ENCODE data around the gene TMEM161A. TPM values are rescaled to one million over a fixed set of nuclear protein-coding genes. Genes with fewer than 3 reads are reported as not detected.

TMEM161A gene
- total RNA-seq, 1 experiment from 2014 or later, result 76.0 TPM

DNA sequence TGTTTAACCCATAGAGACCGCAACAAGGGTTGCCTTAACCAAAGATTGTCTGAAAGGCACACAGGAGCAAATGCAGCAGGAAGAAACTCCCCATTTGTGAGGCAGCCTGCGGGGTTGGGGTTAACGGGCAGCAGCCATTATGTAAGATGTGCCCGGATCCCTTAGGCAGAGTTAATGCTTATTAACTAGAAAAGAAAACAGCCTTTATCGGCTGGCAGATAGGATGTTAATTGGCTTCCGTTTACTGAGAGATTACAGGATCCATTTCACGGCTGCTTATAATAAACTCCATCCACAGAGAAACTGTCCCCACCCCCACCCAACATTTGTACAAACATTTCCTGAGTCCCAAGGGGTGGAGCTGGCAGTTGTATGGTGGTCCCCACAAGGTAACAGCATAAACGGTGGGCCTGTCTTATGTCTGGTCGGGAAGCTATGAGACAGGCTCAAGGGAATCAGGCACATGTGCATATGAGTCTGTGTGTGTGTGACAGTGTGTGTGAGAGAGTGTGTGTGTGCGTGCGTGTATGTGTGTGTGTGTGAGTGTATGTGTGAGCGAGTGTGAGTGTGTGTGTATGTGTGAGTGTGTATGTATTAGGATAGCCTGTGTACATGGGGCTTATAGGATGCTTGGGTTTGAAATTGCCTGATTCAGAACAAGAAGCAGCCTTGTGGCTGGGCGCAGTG is 63.9 kb downstream of the TMEM161A start:
- Histone ChIP-seq H3K9ac (ENCODE audit: low read length) (no peak overlapping the region), H3K79me2 (ENCODE audit: insufficient read depth, low read length) (no peaks in the 10 kb centered on the region), H3K4me1 (ENCODE audit: control insufficient read depth in 1 of 2, insufficient read depth in 2 of 2, low read length in 2 of 2) (no peaks in the 10 kb centered on the region), H4K20me1 (ENCODE audit: insufficient read depth) (no peaks in the 10 kb centered on the region), H2AFZ (ENCODE audit: low read depth, low read length, poor library complexity, severe bottlenecking) (no peak overlapping the region), H3K4me2 (ENCODE audit: low read length) (no peak overlapping the region), H3K27me3 (ENCODE audit: insufficient read depth, low read length) (no peaks in the 10 kb centered on the region), H3K27ac (ENCODE audit: low read depth, low read length) (no peak overlapping the region), H3K9me2 (ENCODE audit: insufficient read depth) (no peaks in the 10 kb centered on the region), H3K36me3 (ENCODE audit: control insufficient read depth in 1 of 2, insufficient read depth in 2 of 2, low read length in 2 of 2) (no peaks in the 10 kb centered on the region), H3K4me3 (replicated peaks in 1 of 2; ENCODE audit: low read depth in 1 of 2, low read length in 2 of 2) (no peak overlapping the region), H3K9me3 (ENCODE audit: control insufficient read depth in 1 of 2, insufficient read depth in 1 of 2, low read depth in 1 of 2, low read length in 2 of 2) (no peaks in the 10 kb centered on the region)
- no peak for DNase-seq (ENCODE audit: low read depth, low spot score)
- ChIA-PET POLR2A (no interaction called here), RAD21 (ENCODE audit: low non-redundant PET in 1 of 2, low total read pairs in 2 of 2, uncharacterized antibody in 2 of 2, unreplicated experiment in 2 of 2) (no interaction called here), CTCF (no interaction called here)
- BruUV-seq (replicated peaks), result no TSS peak
- intact Hi-C loops (cut with micrococcal nuclease), result no loop called here
- no peak for TF ChIP-seq SIN3A (IDR thresholded peaks at IDR 0.05; ENCODE audit: low read depth)
- TF ChIP-seq, protein P1, sequence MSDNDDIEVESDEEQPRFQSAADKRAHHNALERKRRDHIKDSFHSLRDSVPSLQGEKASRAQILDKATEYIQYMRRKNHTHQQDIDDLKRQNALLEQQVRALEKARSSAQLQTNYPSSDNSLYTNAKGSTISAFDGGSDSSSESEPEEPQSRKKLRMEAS (IDR thresholded peaks at IDR 0.05), result no peak
- TF ChIP-seq, protein P2, sequence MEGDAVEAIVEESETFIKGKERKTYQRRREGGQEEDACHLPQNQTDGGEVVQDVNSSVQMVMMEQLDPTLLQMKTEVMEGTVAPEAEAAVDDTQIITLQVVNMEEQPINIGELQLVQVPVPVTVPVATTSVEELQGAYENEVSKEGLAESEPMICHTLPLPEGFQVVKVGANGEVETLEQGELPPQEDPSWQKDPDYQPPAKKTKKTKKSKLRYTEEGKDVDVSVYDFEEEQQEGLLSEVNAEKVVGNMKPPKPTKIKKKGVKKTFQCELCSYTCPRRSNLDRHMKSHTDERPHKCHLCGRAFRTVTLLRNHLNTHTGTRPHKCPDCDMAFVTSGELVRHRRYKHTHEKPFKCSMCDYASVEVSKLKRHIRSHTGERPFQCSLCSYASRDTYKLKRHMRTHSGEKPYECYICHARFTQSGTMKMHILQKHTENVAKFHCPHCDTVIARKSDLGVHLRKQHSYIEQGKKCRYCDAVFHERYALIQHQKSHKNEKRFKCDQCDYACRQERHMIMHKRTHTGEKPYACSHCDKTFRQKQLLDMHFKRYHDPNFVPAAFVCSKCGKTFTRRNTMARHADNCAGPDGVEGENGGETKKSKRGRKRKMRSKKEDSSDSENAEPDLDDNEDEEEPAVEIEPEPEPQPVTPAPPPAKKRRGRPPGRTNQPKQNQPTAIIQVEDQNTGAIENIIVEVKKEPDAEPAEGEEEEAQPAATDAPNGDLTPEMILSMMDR (IDR thresholded peaks at IDR 0.05 in 2 of 3, conservative IDR thresholded peaks at IDR 0.05 in 1 of 3; ENCODE audit: borderline replicate concordance in 1 of 3, insufficient read depth in 1 of 3, low read depth in 2 of 3, low read length in 2 of 3), result no peak
- no peak for TF ChIP-seq CEBPB (IDR thresholded peaks at IDR 0.05; ENCODE audit: low read depth)
- no peak for TF ChIP-seq YY1 (IDR thresholded peaks at IDR 0.05; ENCODE audit: extremely low read depth, insufficient replicate concordance, low read depth, low read length)
- no peak for TF ChIP-seq SRF (IDR thresholded peaks at IDR 0.05; ENCODE audit: low read depth)
- no peak for TF ChIP-seq CBX3 (IDR thresholded peaks at IDR 0.05; ENCODE audit: low read depth)
- no peak for TF ChIP-seq SP1 (IDR thresholded peaks at IDR 0.05; ENCODE audit: low read depth)
- TF ChIP-seq FOSL1 (IDR thresholded peaks at IDR 0.05; ENCODE audit: low read depth), result no peak
- TF ChIP-seq, protein P3, sequence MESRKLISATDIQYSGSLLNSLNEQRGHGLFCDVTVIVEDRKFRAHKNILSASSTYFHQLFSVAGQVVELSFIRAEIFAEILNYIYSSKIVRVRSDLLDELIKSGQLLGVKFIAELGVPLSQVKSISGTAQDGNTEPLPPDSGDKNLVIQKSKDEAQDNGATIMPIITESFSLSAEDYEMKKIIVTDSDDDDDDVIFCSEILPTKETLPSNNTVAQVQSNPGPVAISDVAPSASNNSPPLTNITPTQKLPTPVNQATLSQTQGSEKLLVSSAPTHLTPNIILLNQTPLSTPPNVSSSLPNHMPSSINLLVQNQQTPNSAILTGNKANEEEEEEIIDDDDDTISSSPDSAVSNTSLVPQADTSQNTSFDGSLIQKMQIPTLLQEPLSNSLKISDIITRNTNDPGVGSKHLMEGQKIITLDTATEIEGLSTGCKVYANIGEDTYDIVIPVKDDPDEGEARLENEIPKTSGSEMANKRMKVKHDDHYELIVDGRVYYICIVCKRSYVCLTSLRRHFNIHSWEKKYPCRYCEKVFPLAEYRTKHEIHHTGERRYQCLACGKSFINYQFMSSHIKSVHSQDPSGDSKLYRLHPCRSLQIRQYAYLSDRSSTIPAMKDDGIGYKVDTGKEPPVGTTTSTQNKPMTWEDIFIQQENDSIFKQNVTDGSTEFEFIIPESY (IDR thresholded peaks at IDR 0.05; ENCODE audit: extremely low read depth, insufficient replicate concordance, low read length), result no peak
- TF ChIP-seq JUND (IDR thresholded peaks at IDR 0.05), result no peak
- TF ChIP-seq ELF1 (IDR thresholded peaks at IDR 0.05; ENCODE audit: borderline replicate concordance, low read depth), result no peak
- no peak for TF ChIP-seq EZH2phosphoT487 (IDR thresholded peaks at IDR 0.05; ENCODE audit: borderline replicate concordance)
- no peak for TF ChIP-seq RAD21 (IDR thresholded peaks at IDR 0.05; ENCODE audit: low read depth)
- TF ChIP-seq TCF7L2 (IDR thresholded peaks at IDR 0.05; ENCODE audit: borderline replicate concordance, extremely low read depth, insufficient read depth, insufficient read length), result no peak
- TF ChIP-seq ZNF274 (IDR thresholded peaks at IDR 0.05; ENCODE audit: low read depth, low read length), result no peak
- no peak for TF ChIP-seq EZH2 (IDR thresholded peaks at IDR 0.05)
- no peak for TF ChIP-seq EGR1 (IDR thresholded peaks at IDR 0.05; ENCODE audit: low read depth)
- ATAC-seq, result no peak
